Endometrial microvascular endothelial cells (primary cell): ENCODE data around the gene TAS2R19. TPM values are rescaled to one million over a fixed set of nuclear protein-coding genes. Genes with fewer than 3 reads are reported as not detected.
"Not testable (repeated sequence)": the region's sequence is repeated elsewhere in the genome, so short reads cannot be mapped to it uniquely, and the experiment has no call there.

Experiments
- in situ Hi-C: cut with HindIII; loops from 2 replicates; pipeline ENCODE4 v1.10.0; 2017; ENCODE audit warnings: low sequenced_read_pairs, low pct_unique_long_range_greater_than_20kb; ENCODE audit errors: inconsistent ontology term
- total RNA-seq: library from RNA; depleted of rRNA; stranded (reverse); fragments of >200 nt; gene quantifications from one replicate; pipeline ENCODE4 v1.2.3, GENCODE V29; 2015; ENCODE audit errors: inconsistent ontology term

TAS2R19 gene, protein sequence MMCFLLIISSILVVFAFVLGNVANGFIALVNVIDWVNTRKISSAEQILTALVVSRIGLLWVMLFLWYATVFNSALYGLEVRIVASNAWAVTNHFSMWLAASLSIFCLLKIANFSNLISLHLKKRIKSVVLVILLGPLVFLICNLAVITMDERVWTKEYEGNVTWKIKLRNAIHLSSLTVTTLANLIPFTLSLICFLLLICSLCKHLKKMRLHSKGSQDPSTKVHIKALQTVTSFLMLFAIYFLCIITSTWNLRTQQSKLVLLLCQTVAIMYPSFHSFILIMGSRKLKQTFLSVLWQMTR
- 0.19 TPM for total RNA-seq

DNA sequence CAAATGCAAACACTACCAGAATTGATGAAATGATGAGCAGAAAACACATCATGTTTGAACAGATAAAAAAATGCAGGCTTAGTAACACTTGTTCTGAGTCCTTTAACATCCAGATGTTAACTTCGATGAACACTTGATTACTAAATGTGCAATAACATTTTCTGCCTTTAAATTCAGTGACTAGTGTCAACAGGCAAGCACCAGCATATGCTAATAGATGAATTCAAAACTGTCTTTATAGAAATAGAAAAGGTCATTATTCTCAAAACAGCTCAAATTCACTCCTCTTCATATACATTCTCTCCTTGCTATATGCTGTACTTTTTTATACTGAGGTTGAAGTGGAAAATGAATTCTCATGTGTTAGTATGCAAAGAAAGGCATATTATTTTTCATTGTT is at the start of gene TAS2R19:
TAS2R19 (minus strand) TSS at position 101 of the 400 bp plus-strand sequence; CDS start at position 52, 49 bp downstream.
- in situ Hi-C loops: no loop called here

GRCh38 chr12:11071414-11071813 is 49.0 kb upstream of the TAS2R19 start:
- in situ Hi-C loops: loop anchor here (10.0 kb wide), 1 partner anchor 57 kb away; no protein-coding TSS in a partner anchor

GRCh38 chr12:11070999-11071398 is 48.6 kb upstream of the TAS2R19 start:
- in situ Hi-C loops: loop anchor here (10.0 kb wide), 1 partner anchor 56 kb away; no protein-coding TSS in a partner anchor

DNA sequence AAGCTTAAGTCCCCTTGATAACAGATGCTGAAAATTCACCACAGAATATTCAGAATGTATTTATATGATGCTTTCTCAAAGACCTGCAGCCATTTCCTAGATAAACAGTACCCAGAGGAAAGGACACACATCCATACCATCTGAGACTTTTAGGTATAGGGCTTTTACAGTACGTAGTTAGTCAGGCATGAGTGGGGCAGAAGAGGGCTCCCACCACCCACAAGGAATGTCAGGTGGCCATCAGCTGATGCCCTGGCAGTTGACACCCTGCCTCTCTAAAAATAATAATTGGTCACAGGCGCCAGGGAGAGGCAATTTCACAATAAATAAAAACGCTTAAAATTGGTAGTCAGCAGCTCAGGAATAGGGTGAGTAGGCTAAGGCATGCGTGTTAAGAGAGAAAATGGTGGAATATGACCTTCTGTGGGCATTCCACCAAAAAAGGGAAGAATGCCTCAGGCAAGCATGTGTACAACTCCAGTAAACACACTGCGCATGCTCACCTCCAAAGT is 47.5 kb upstream of the TAS2R19 start:
- in situ Hi-C loops: loop anchor here (10.0 kb wide), 1 partner anchor 55 kb away; no protein-coding TSS in a partner anchor

- in situ Hi-C loops: no loop called here
These were observed 45.1 kb upstream of the TAS2R19 start for GRCh38 chr12:11067514-11067913.

DNA sequence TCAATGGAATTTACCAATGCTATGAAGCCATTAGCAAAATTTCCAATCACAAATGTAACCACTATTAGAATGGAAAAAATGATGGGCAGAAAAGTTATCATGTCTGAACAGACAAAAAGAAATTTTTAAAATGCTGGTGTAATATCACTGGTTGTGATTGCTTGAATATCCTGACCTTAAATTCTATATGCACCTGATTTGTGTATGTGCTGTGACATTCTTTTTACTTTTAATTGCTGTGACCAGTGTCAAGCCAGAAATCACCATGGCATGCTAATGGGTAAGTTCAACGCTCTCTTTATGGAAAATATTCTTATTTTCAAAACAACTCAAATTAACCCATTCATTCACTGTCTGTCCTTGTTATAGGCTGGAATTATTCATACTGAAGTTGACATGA is 39.8 kb upstream of the TAS2R19 start, which contains the start of gene TAS2R46:
TAS2R46 (minus strand) TSS at position 101 of the 400 bp plus-strand sequence; CDS start at position 101, 0 bp downstream.
- in situ Hi-C loops: not testable (repeated sequence)

GRCh38 chr12:11059784-11060183 is 37.4 kb upstream of the TAS2R19 start:
- in situ Hi-C loops: no loop called here

DNA sequence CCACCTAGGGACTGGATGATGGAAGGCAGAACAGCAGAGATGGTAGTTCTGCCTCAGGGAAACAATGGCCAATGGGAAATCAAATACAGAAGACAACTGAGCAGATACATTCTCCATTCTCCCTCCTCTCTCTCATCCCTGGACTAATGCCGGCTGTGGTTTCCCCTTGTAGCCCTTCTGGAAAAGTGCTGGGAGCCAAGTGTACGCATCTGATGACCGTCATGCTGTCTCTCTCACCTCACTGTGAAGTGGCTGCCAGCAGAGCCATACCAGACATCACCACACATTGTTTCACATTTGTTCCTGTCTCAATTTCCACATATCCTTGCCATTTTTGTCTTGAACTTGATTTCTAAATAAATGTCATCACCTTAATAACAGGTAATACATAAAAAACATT is 36.6 kb upstream of the TAS2R19 start:
- in situ Hi-C loops: no loop called here

GRCh38 chr12:11055306-11055705 is 32.9 kb upstream of the TAS2R19 start:
- in situ Hi-C loops: no loop called here

GRCh38 chr12:11049806-11050531 is 27.5 kb upstream of the TAS2R19 start:
- in situ Hi-C loops: not testable (repeated sequence)

- in situ Hi-C loops: not testable (repeated sequence)
These were observed 18.9 kb upstream of the TAS2R19 start for GRCh38 chr12:11041366-11041765.

DNA sequence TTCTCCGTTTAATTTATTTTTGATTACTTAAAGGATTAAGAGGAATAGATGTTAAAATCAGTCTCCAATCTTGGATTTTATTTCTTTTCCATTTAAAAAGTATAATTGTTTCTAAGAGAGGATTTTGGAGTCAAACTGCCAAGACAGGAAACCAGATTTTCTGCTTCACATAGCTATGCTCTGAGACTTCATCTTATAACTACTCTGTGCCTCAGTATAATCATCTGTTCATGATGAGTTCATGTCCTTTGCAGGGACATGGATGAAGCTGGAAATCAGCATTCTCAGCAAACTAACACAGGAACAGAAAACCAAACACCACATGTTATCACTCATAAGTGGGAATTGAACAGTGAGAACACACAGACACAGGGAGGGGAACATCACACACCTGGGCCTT is 17.7 kb upstream of the TAS2R19 start:
- in situ Hi-C loops: no loop called here

DNA sequence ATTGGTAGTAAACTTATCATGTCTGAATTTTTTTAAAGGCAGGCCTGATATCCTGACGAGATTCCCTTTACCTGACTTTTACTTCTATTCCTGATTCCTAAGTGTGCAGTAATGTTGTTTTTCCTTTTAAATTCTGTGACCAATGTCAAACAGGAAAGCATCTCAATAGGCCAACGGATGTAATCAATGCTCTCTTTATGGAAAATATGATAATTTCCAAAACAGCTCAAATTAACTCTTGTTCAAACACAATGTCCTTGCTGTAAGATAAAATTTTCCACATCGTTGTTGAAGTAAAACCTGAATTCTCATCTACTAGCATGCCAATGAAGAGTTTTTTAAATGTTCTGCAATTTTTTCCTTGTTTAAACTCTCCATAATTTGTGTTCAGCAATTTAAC is 16.8 kb upstream of the TAS2R19 start:
- in situ Hi-C loops: no loop called here

- in situ Hi-C loops: not testable (repeated sequence)
These were observed 11.5 kb upstream of the TAS2R19 start for GRCh38 chr12:11033959-11034358.

- in situ Hi-C loops: no loop called here
These were observed 8.9 kb upstream of the TAS2R19 start, which contains the start of gene TAS2R31 for GRCh38 chr12:11031307-11031706. TSS of gene TAS2R31 (minus strand) at chr12:11031407. CDS start at chr12:11031335, 72 bp downstream.

DNA sequence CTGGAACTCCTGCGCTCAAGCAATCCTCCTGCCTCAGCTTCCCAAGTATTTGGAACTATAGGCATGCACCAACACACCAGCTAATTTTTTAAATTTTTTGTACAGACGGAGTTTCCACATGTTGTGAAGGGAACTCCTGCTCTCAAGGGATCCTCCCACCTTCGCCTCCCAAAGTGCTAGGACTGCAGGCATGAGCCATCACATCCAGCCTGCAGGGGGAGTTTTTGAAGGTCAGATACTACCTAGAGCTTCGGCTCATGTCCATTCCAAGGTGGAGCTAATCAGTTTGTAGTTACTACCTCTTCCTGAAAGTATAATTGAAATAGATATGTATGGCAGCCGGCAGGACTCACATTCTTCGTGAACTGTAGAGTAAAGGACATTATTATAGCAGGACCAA is 3.7 kb upstream of the TAS2R19 start:
- in situ Hi-C loops: no loop called here

- in situ Hi-C loops: no loop called here
These were observed 967 bp upstream of the TAS2R19 start for GRCh38 chr12:11023387-11023786.

- in situ Hi-C loops: loop anchor here (10.0 kb wide), 1 partner anchor 58 kb away; no protein-coding TSS in a partner anchor
These were observed 5.5 kb downstream of the TAS2R19 start for GRCh38 chr12:11016937-11017336.

DNA sequence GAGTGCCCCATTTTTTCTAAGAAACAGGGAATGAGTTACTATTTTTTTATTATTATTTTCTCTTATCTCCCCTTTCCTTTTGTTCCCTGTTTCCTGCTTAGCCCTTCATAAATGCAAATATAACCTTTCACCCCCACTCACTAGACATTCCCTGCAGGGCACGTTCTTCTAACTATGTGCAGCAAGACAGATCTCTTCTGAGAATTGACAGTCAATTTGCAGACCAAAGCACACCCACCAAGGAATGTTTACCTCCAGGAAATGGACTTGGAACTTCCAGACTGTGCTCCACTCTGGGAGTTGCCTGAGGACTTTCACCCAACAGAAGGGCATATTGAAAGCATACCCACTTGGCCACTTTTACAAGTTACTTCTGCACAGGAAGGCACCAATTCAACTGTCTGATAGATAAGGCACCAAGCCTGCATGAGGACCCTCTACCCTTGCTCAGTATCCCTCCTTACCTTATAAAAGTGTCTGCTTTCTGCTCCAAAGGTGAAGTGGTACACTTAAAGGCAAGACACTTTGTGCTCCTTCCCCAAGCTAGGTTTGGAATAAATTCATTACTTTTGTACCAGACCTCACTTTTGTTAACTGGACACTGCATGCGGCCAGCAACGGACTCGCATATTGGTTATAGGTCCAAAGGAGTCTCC is 6.5 kb downstream of the TAS2R19 start:
- in situ Hi-C loops: loop anchor here (10.0 kb wide), 1 partner anchor 59 kb away; no protein-coding TSS in a partner anchor
